ENCODE results near the gene CMTM8.

The CMTM8 gene

GRCh38 chr3:32280262-32280910 lies 41.9 kb downstream of the CMTM8 start:
- no peak for DNase-seq (ENCODE audit: low read depth)

DNA sequence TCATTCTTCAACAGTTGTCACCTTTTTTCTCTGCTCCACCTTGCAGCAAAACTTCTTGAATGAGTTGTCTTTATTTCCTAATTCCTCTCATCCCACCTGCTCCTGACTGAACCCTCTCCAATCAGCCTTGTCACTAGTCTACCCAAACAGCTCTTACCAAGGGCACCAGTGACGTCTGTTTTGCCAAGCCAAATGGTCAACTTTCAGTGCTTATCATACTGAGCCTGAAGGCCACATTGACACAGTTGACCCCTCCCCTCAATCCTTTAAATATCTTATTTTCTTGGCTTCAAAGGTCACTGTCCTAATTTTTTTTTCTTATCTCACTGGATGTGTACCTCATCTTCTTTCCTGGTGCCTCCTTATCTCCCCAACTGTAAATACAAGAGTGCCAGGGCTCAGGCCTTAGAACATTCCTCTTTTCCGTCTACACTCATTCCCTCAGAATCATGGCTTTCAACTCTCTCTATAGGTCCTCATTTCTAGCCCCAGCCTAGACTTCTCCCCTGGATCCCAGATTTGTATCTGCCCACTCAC lies 43.2 kb downstream of the CMTM8 start:
- no peak for DNase-seq (ENCODE audit: low read depth)

DNA sequence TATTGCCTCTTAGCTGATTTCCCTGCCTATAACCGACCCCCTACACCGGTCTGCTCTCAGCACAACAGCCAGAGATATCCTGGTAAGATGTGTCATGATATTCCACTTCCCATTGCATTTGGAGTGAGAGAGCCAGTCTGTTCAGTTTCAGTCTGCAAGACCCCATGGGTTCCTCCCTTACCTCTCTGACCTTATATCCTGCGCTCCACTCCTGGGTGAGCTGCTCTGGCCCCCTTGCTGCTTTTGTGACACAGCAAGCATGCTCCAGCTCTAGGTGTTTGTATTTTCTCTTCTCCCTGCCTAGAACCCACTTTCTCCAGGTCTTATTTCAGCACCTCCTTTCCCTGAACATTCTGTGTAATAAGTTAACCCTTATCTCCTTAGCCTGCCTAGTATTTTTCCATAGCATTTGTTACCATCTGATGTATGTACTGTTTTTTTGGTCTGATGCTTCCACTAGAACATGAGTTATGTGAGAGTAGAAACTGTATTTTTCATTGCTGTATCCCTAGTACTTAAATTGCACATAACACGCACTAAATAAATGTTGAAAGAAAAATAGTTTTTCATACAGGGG lies 44.2 kb downstream of the CMTM8 start:
- no peak for DNase-seq (ENCODE audit: low read depth)

DNA sequence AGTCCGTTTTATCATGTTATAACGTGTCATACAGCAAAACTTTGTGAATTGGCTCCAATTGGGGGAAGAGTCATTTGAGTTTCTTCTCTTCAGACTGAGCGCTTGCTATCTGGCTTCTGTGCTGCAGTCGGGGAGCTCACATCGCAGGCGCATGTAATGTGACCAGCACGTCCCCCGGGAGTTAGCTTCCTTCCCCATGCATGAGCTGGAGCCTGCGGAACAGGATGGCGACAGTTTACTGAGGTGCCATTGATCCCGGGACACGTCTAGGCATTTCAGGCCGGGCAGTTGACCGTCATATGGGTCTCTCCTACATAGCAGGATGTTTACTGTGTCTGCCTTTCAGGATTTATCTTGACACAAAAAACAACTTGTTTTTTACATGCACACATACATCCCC lies 44.8 kb downstream of the CMTM8 start:
- no peak for DNase-seq (ENCODE audit: low read depth)

- no peak for DNase-seq (ENCODE audit: low read depth)
Observed at GRCh38 chr3:32284443-32285212, 46.1 kb downstream of the CMTM8 start.

- DNase-seq (ENCODE audit: low read depth): no peak
Observed at GRCh38 chr3:32285891-32286290, 47.4 kb downstream of the CMTM8 start.

- DNase-seq (ENCODE audit: low read depth): no peak
Observed at GRCh38 chr3:32288819-32289218, 50.3 kb downstream of the CMTM8 start.

DNA sequence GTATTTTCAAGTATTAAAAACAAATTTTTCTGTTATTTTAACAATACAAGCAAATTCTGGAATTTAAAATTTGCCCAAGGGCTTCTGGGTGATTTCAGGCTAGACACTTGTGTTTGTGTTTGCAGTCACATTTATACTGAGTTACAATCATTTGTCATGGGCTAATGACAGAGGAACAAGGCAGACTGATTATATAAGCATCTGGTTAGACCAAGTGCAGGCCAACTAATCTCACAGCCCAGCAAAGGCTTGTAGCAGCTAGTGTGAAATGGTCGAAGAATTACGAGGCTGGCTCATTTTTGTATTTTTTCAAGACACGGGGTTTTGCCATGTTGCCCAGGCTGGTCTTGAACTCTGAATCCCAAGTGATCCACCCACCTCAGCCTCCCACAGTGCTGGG lies 52.1 kb downstream of the CMTM8 start:
- no peak for DNase-seq (ENCODE audit: low read depth)

DNA sequence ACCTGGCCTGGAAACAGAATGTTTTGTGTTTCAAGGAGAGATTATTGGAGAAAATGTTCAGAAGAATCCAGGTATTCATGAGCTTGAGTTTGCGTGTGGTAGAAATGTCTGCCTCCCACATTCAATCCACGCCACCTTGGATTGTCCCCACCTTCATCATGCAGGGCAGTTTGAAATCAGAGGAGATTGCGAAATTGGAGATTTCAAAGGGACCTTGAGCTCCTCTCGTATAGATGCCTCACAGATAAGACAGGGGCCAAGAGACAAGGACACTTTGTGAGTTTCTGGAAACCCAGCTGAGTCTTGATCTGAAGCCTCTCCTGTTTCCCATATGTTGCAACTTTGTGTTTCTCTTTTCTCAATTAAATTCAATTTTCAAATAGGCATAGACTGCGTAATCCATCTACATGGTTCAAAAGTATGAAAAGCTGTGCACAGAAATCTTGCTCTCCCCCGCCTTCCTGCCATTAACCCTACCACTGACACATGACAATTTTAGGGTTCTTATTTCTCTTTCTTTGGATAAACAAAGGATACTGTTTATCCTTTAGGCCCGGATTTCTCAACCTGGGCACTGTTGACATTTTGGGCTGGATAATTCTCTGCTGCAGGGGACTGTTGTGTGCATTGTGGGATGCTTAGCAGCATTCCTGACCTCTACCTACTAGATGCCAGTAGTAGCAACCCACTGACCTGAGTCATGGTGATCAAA lies 53.8 kb downstream of the CMTM8 start:
- no peak for DNase-seq (ENCODE audit: low read depth)

GRCh38 chr3:32293903-32294302 lies 55.4 kb downstream of the CMTM8 start:
- no peak for DNase-seq (ENCODE audit: low read depth)

- peak; percentile 64 for DNase-seq (ENCODE audit: low read depth)
Observed at GRCh38 chr3:32296251-32297204, 58.0 kb downstream of the CMTM8 start.

DNA sequence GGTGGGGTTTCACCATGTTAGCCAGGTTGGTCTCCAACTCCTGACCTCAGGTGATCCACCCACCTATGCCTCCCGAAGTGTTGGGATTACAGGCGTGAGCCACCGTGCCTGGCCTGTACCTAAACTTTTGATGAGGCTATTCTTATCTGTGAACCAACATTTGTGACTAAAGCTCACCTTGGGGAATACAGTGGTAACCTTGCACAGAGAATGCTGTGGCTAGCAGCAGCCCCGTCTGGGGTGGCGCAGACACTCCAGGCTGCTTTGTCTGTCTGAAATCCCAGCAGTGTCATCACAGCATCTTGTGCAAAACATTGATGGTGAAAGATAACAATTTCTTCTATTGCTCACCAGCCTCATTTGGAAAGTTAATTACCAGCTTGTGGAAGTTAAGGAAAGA lies 58.9 kb downstream of the CMTM8 start:
- DNase-seq (ENCODE audit: low read depth): no peak

DNA sequence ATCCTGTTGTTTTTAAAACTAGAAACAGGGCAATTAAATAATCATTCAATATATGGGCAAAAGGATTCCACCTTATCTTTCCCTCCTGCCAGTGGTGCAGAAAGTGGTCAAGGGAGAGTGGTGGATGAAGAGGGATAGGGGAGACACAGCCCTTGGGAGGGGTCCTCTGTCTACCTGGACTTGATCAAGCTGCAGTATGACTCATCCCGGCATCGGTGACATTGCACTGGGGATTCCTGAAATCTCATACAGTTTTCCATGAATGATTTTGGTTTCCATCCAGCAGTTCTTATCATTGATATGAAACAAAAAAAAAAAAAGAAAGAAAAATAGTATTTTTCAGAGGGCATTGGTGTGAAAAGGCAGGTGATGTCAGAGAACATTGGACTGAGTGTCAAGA lies 62.9 kb downstream of the CMTM8 start:
- no peak for DNase-seq (ENCODE audit: low read depth)

DNA sequence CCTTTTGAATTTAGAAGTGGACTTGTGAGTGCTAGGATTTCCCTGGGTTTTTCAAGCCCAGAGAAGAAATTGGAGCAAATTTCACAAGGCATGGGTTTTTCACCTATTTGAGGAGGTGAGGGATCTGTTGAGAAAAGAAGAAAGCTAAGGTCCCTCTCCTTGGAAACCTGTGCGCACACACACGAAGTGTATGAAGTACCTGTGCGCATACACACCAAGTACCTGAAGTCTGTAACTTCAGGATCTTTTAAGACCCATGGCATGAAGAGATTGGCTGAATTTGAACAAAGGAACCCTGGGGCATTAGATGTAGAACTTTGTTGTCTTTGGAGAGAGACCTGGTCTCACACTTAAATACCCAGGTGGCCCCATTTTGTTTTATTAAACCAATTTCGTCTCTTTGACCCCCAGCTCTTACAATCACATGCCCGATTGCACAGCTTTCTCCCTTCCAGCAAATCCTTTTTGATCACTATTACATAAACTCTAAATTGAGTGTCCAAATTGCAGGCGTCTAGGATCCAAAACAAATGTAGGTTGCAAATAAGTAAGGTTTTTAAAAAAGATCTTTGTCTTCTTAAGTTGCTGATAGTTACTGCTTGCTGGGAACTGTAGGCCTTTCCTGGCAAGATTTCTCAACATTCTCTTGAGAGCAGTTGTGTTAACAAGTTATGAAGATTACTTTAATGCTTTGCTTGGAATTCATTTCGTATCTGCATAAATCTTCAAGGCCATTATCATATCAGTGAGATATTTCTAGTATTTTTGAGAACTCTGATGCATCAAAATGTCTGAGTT lies 64.3 kb downstream of the CMTM8 start:
- no peak for DNase-seq (ENCODE audit: low read depth)

DNA sequence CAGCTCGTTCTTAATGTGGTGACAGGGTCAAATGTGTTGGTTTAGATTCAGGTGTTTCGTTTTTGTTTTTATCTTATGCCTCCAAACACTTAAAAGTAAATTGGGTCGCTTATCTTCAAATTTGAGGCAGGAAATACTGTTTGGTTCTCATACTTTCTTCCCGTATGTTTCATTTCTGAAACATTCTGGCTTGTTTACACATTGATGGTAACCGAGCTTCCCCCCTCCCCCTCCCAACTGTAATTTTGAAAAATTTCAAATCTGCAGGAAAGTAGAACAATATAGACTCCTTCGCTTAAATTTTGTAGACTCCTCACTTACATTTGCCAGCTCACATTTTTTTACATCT lies 64.9 kb downstream of the CMTM8 start:
- no peak for DNase-seq (ENCODE audit: low read depth)

DNA sequence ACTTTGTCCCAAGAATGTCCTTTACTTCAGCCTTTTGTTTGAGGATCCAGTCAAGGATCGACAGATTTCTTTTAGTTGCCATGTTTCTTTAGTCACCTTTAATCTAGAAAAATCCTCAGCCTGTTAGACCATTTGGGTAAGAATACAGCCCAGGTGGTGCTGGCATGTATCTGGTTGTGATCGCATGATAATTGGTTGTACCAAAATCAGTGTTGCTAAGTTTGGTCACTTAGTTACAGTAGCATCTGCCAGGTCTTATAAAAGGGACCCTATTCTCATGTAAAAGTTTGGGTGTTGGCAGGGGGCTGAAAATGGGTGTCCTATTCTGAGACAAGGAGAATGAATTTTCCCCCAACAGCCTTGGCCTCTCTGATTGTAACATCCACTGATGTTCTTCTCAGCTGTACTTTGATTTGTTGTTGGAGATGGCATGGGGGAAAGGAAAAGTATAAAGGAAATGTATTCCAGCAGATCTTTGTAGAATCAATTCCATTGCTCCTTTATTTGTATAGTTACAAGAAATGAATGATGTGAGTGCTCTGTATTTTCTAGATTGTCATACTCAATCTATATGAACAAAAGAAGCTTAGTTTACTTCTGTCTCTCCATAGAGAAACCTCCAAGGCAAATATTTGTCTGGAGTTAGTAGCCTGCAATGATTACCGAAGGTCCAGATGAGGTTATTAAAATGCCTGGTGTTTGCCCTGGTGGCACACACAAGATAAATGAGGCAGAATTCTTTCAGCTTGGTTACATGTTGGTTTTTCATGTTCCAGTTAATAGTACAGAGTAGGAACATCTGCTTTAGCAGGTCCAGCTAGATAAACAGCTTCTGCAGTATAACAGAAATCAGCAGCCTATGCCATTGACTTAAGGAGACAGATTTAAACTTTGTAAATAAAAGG lies 65.7 kb downstream of the CMTM8 start:
- DNase-seq (ENCODE audit: low read depth): no peak

GRCh38 chr3:32305361-32305876 lies 66.9 kb downstream of the CMTM8 start:
- DNase-seq (ENCODE audit: low read depth): no peak

GRCh38 chr3:32306072-32306471 lies 67.6 kb downstream of the CMTM8 start:
- DNase-seq (ENCODE audit: low read depth): no peak

DNA sequence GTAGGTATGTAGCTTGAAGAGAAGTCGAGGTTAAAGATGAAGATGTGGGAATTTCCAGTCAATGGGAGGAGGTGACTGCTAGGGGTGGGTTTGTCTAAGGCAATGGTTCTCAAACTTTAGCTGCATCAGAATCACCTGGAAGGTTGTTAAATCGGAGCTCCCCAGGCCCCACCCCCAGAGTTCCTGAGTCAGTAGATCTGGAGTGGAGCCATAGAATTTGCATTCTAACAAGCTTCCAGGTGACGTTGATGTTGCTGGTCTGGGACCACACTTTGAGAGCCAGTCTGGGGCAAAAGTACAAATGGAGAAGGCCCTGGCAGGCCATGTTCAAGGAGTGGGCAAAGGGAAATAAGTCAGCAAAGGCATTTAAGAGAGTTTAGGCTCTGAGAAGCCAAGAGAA lies 69.1 kb downstream of the CMTM8 start:
- no peak for DNase-seq (ENCODE audit: low read depth)
